Spleen (tissue), 11 donors: ENCODE measurements around the gene MAML1. TPM values are rescaled to one million over a fixed set of nuclear protein-coding genes. Genes with fewer than 3 reads are reported as not detected.

Experiments used
- DNase-seq: peaks from one replicate; pipeline ENCODE4 v3.0.0-alpha.2; 2020
- H3K27ac ChIP-seq, 8 donors: fragments of 200-600 bp; sonication (generic) in 7 of 8; 1 replicate in 4 of 8; 2 replicates in 4 of 8; pipeline versions ENCODE4 v1.5.0 to v1.8.0; 2016 to 2021; ENCODE audit warnings: inconsistent platforms in 4 of 8, mild to moderate bottlenecking in 4 of 8, moderate library complexity in 1 of 8
- H3K27me3 ChIP-seq, 7 donors: fragments of 200-600 bp; sonication (generic) in 6 of 7; replicated peaks in 1 of 7; 1 replicate in 4 of 7; 2 replicates in 3 of 7; pipeline versions ENCODE4 v1.5.0 to v1.8.0; 2016 to 2021; ENCODE audit warnings: inconsistent platforms in 3 of 7, mild to moderate bottlenecking in 1 of 7
- H3K36me3 ChIP-seq, 6 donors: fragments of 200-600 bp; sonication (generic) in 5 of 6; 1 replicate in 4 of 6; 2 replicates in 2 of 6; pipeline versions ENCODE4 v1.5.0 to v1.8.0; 2016 to 2021; ENCODE audit warnings: inconsistent platforms in 2 of 6
- H3K4me1 ChIP-seq, 6 donors: fragments of 200-600 bp; sonication (generic) in 5 of 6; 1 replicate in 3 of 6; 2 replicates in 3 of 6; pipeline versions ENCODE4 v1.5.0 to v1.8.0; 2016 to 2021; ENCODE audit warnings: inconsistent platforms in 3 of 6
- H3K4me3 ChIP-seq, 8 donors: fragments of 200-600 bp; sonication (generic) in 7 of 8; 1 replicate in 4 of 8; 2 replicates in 4 of 8; pipeline versions ENCODE4 v1.5.0 to v1.8.0; 2016 to 2021; ENCODE audit warnings: inconsistent platforms in 4 of 8, mild to moderate bottlenecking in 4 of 8, moderate library complexity in 2 of 8
- H3K9me3 ChIP-seq, 8 donors: fragments of 200-600 bp; sonication (generic) in 7 of 8; 1 replicate in 4 of 8; 2 replicates in 4 of 8; pipeline versions ENCODE4 v1.5.0 to v1.8.0; 2016 to 2021; ENCODE audit warnings: inconsistent platforms in 4 of 8
- CTCF ChIP-seq, 11 experiments: fragments of 200-600 bp in 7 of 11; fragments of 450-650 bp in 4 of 11; sonication (generic) in 4 of 11; IDR thresholded peaks in 8 of 11; conservative IDR thresholded peaks in 3 of 11; 1 replicate in 7 of 11; 2 replicates in 4 of 11; pipeline versions ENCODE4 v1.4.0 to v1.8.0; 2016 to 2021; ENCODE audit warnings: antibody characterized with exemption in 11 of 11, inconsistent platforms in 4 of 11, mild to moderate bottlenecking in 1 of 11
- POLR2A ChIP-seq, 3 donors: fragments of 450-650 bp; IDR thresholded peaks; one replicate each; pipeline ENCODE4 v1.5.1; 2017; ENCODE audit warnings: antibody characterized with exemption in 3 of 3, mild to moderate bottlenecking in 1 of 3
- POLR2AphosphoS5 ChIP-seq, 3 donors: sonication (generic); formaldehyde crosslinking; IDR thresholded peaks; one replicate each; pipeline ENCODE4 v1.5.1; 2017; ENCODE audit warnings: antibody characterized with exemption in 3 of 3
- WGBS, 5 donors: extraction: QIAGEN DNeasy Blood & Tissue Kit in 3 of 5; methylation state at CpG; one replicate each; pipeline versions ENCODE4 v1.1.5 to v1.1.7; 2013 to 2018; 5-methylcytosine and 5-hydroxymethylcytosine counted together
- intact Hi-C: fragments of 100-400 bp; cut with DNase I; formaldehyde crosslinking; loops from one replicate; pipeline ENCODE4 v1.15.0; 2023; ENCODE audit warnings: low total_unique reads
- polyA plus RNA-seq, 3 donors: library from polyadenylated mRNA; stranded (reverse); fragments of 200-250 nt; gene quantifications; one replicate each; pipeline ENCODE4 v1.2.1, GENCODE V29; 2013
- total RNA-seq, 7 donors: library from RNA; depleted of rRNA in 3 of 7; stranded (reverse); fragments of >200 nt in 3 of 7; fragmentation: NEBNext Ultra II Directional in 4 of 7; extraction: Animal tissue kit (Norgen Biotek cat#: 25700) in 4 of 7; gene quantifications; one replicate each; pipeline versions ENCODE4 v1.1.0 to v1.2.1, GENCODE V29; 2016 to 2021
- donor health status: healthy with polysubstance abuse.
- donor health status: DM: no; HTN: no; CAD: no; lungs with moderate emphysema.
- donor health status: DM: no; HTN: no; CAD: no.
- donor health status: Bipolar disorder and iron deficiency.
- donor health status: healthy.
- donor health status: DM: no; HTN: no; CAD: no.
- donor health status: DM: yes; HTN: yes; CAD: no.

Gene MAML1
- total and polyA plus RNA-seq, 10 donors, result 4.7 to 42.8 (median 33.7) TPM

GRCh38 chr5:179766726-179767455 lies 34.3 kb downstream of the MAML1 start:
- H3K9me3 ChIP-seq, result no peaks in the 10 kb centered on the region
- 54 to 74% (median 56%) methylated on average over 12 of the region's 12 CpGs for WGBS, 5 donors
- H3K4me1 ChIP-seq, result peaks cover 12 to 95% (median 47%) of the 10 kb centered on the region in 6 donors
- no peaks in the 10 kb centered on the region for H3K27me3 ChIP-seq
- H3K27ac ChIP-seq, result no peak overlapping the region
- TF ChIP-seq CTCF (IDR thresholded peaks at IDR 0.05 in 8 of 11, conservative IDR thresholded peaks at IDR 0.05 in 3 of 11), result no peak
- TF ChIP-seq POLR2AphosphoS5 (IDR thresholded peaks at IDR 0.05), result no peak
- no peak for TF ChIP-seq POLR2A (IDR thresholded peaks at IDR 0.05)
- intact Hi-C loops, result no loop called here
- no peak for DNase-seq
- H3K4me3 ChIP-seq, result no peak overlapping the region
- peaks cover 0 to 70% (median 58%) of the 10 kb centered on the region in 6 donors for H3K36me3 ChIP-seq

DNA sequence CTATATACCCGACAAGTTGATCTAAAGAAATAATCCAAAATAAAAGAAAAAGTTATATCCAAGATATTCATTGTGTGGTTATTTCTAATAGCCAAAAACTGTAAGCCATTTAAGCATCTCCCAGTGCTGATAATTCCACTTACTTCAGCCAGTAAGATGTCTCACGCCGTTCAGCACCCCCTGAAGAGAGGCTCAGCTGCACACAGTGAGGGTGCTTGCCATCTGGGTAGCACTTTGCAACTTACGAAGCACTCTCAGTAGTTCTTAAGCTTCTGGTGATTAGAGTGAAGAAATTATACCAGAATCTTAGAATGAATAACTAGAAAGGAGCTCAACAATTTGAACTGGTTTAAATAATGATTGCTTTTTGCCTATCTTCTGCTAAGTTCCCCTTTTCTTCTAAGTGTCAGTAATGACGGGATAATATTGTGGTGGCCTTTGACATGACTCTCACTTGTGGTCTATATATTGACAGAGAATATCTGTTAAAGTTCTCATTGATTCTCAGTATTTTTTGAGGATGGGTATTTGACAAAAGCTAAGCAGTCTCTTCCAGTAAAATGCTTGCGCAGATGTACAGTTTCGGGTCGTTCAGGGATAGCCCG lies 35.0 kb downstream of the MAML1 start:
- peaks cover 2 to 77% (median 65%) of the 10 kb centered on the region in 6 donors for H3K36me3 ChIP-seq
- H3K9me3 ChIP-seq, result no peaks in the 10 kb centered on the region
- intact Hi-C loops, result no loop called here
- no peak overlapping the region for H3K27ac ChIP-seq
- H3K4me1 ChIP-seq, result peaks cover 6 to 95% (median 42%) of the 10 kb centered on the region in 6 donors
- H3K4me3 ChIP-seq, result no peak overlapping the region
- WGBS, 5 donors, result 85 to 95% (median 91%) methylated on average over 9 of the region's 9 CpGs
- DNase-seq, result no peak
- TF ChIP-seq CTCF (IDR thresholded peaks at IDR 0.05 in 8 of 11, conservative IDR thresholded peaks at IDR 0.05 in 3 of 11) (no peak), POLR2A (IDR thresholded peaks at IDR 0.05) (no peak), POLR2AphosphoS5 (IDR thresholded peaks at IDR 0.05) (no peak)
- no peaks in the 10 kb centered on the region for H3K27me3 ChIP-seq

DNA sequence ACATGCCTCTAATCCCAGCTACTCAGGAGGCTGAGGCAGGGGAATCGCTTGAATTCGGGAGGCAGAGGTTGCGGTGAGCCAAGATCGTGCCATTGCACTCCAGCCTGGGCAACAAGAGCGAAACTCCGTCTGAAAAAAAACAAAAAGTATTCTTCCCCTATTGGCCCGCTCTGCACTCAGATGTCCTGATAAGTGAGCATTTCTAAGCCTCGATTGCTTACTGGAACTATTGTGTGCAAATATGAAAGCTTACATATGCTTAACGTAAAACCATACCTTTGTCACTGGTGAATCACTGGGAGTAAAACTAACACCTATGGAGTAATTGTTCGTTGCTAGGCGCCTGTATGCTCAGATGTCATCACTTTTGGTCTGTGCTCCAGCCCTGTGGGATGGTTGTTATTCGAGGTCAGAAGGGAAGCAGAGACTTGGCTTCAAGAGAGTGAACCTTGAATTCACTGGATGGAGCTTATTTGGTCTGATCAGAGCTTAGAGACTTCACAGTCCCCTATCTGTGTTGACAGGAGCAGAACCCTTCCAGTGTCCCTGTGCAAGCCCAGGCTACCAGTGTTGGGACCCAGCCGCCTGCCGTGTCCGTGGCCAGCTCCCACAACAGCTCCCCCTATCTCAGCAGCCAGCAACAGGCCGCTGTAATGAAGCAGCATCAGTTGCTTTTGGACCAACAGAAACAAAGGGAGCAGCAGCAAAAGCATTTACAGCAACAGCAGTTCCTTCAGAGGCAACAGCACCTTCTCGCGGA lies 35.9 kb downstream of the MAML1 start:
- intact Hi-C loops, result no loop called here
- WGBS, 5 donors, result 87 to 93% (median 90%) methylated on average over 15 to 18 of the region's 18 CpGs

More for the DNA sequence above, 35.9 kb downstream of the MAML1 start:
- Histone ChIP-seq H3K4me1 (peaks cover 2 to 86% (median 33%) of the 10 kb centered on the region in 6 donors), H3K36me3 (peaks cover 2 to 86% (median 74%) of the 10 kb centered on the region in 6 donors), H3K9me3 (no peaks in the 10 kb centered on the region), H3K4me3 (no peak overlapping the region), H3K27ac (no peak overlapping the region), H3K27me3 (no peaks in the 10 kb centered on the region)
- peak; percentile 51 for DNase-seq
- TF ChIP-seq POLR2A (IDR thresholded peaks at IDR 0.05), result no peak
- no peak for TF ChIP-seq POLR2AphosphoS5 (IDR thresholded peaks at IDR 0.05)
- TF ChIP-seq CTCF (IDR thresholded peaks at IDR 0.05 in 8 of 11, conservative IDR thresholded peaks at IDR 0.05 in 3 of 11), result no peak
